SK-N-SH (cell line): ENCODE data around the gene RASSF8. TPM values are rescaled to one million over a fixed set of nuclear protein-coding genes. Genes with fewer than 3 reads are reported as not detected.

Experiments
- CTCF ChIA-PET: fragments of 300-600, 350-600 bp; formaldehyde crosslinking; extraction: SDS; loops from one replicate; lab custom pipeline; 2021; lab: Yijun Ruan, JAX
- POLR2A ChIA-PET: fragments of 350-600 bp; sonication (Branson Sonifier 250); formaldehyde crosslinking; extraction: SDS; loops from one replicate; lab custom pipeline; 2020; ENCODE audit warnings: antibody characterized with exemption, inconsistent platforms; lab: Yijun Ruan, JAX
- DNase-seq: peaks from one replicate; pipeline ENCODE4 v3.0.0; 2012
- H2AFZ ChIP-seq: fragments of 200-600 bp; sonication (generic); 2 replicates; pipeline ENCODE4 v1.8.1; 2016; ENCODE audit warnings: antibody characterized with exemption, mild to moderate bottlenecking, low read depth
- H3F3A ChIP-seq: fragments of 200-600 bp; sonication (generic); replicated peaks from 2 replicates; pipeline ENCODE3; 2016; ENCODE audit warnings: antibody characterized with exemption, mild to moderate bottlenecking; ENCODE audit not compliant: insufficient read depth
- H3K27ac ChIP-seq, 2 experiments: fragments of 200-500 bp in 1 of 2; fragments of 200-600 bp in 1 of 2; sonication (Bioruptor generic) in 1 of 2; sonication (generic), shearing (Covaris generic) in 1 of 2; 2 replicates each; pipeline versions ENCODE4 v1.5.1 to v1.6.1; 2014 to 2016; ENCODE audit warnings: low read depth in 2 of 2, inconsistent platforms in 1 of 2, low read length in 1 of 2, mild to moderate bottlenecking in 1 of 2, mixed read lengths in 1 of 2
- H3K27me3 ChIP-seq: fragments of 200-600 bp; sonication (generic), shearing (Covaris generic); 2 replicates; pipeline ENCODE4 v1.6.1; 2016; ENCODE audit warnings: mixed run types; ENCODE audit not compliant: insufficient read depth
- H3K36me3 ChIP-seq, 2 experiments: fragments of 200-500 bp in 1 of 2; fragments of 200-600 bp in 1 of 2; sonication (Bioruptor generic) in 1 of 2; sonication (generic) in 1 of 2; replicated peaks in 1 of 2; 2 replicates each; pipeline versions ENCODE3 to v1.5.1; 2014 to 2016; ENCODE audit warnings: low read length in 1 of 2, mild to moderate bottlenecking in 1 of 2; ENCODE audit not compliant: insufficient read depth in 2 of 2, control insufficient read depth in 1 of 2
- H3K4me1 ChIP-seq, 2 experiments: fragments of 200-500 bp in 1 of 2; fragments of 200-600 bp in 1 of 2; sonication (Bioruptor generic) in 1 of 2; sonication (generic), shearing (Covaris generic) in 1 of 2; 2 replicates each; pipeline versions ENCODE4 v1.5.1 to v1.6.1; 2014 to 2016; ENCODE audit warnings: low read depth in 1 of 2, low read length in 1 of 2, mixed run types in 1 of 2; ENCODE audit not compliant: insufficient read depth in 2 of 2, control insufficient read depth in 1 of 2
- H3K4me2 ChIP-seq: fragments of 200-600 bp; sonication (generic), shearing (Covaris generic); 2 replicates; pipeline ENCODE4 v1.6.1; 2017; ENCODE audit warnings: mixed run types
- H3K4me3 ChIP-seq, 2 experiments: fragments of 200-500 bp in 1 of 2; fragments of 200-600 bp in 1 of 2; sonication (Bioruptor generic) in 1 of 2; sonication (generic), shearing (Covaris generic) in 1 of 2; 2 replicates each; pipeline versions ENCODE4 v1.5.1 to v1.8.1; 2014 to 2016; ENCODE audit warnings: low read depth in 2 of 2, inconsistent platforms in 1 of 2, low read length in 1 of 2, mild to moderate bottlenecking in 1 of 2, mixed read lengths in 1 of 2, moderate library complexity in 1 of 2
- H3K79me2 ChIP-seq: fragments of 200-600 bp; sonication (generic); 2 replicates; pipeline ENCODE4 v1.8.1; 2017; ENCODE audit warnings: mild to moderate bottlenecking; ENCODE audit not compliant: insufficient read depth
- H3K9ac ChIP-seq: fragments of 200-600 bp; sonication (generic); 2 replicates; pipeline ENCODE4 v1.6.1; 2017; ENCODE audit warnings: mixed run types
- H3K9me2 ChIP-seq: fragments of 200-600 bp; sonication (generic); 2 replicates; pipeline ENCODE4 v1.6.1; 2017; ENCODE audit warnings: mixed run types
- H3K9me3 ChIP-seq: fragments of 200-600 bp; sonication (generic); 2 replicates; pipeline ENCODE4 v1.6.1; 2017; ENCODE audit warnings: mixed run types, mild to moderate bottlenecking, moderate library complexity
- H4K20me1 ChIP-seq: fragments of 200-600 bp; sonication (generic); 2 replicates; pipeline ENCODE4 v1.6.1; 2017; ENCODE audit warnings: mild to moderate bottlenecking, mixed run types; ENCODE audit not compliant: insufficient read depth
- CTCF ChIP-seq: fragments of 200-600 bp; sonication (generic); IDR thresholded peaks from 2 replicates; pipeline ENCODE4 v1.6.1; 2017; ENCODE audit warnings: antibody characterized with exemption, mild to moderate bottlenecking, moderate library complexity
- IRF3 ChIP-seq: fragments of 150-350 bp; IDR thresholded peaks from 2 replicates; pipeline ENCODE4 v1.6.1; 2016; ENCODE audit warnings: mild to moderate bottlenecking, low read depth, low read length
- MXI1 ChIP-seq: IDR thresholded peaks from 2 replicates; pipeline ENCODE4 v1.6.1; 2012; ENCODE audit warnings: mild to moderate bottlenecking, low read depth, low read length, improper control_type of control experiment
- PBX3 ChIP-seq: IDR thresholded peaks from 2 replicates; pipeline ENCODE4; 2012
- RAD21 ChIP-seq: IDR thresholded peaks from 2 replicates; pipeline ENCODE4 v1.6.1; 2012; ENCODE audit warnings: mild to moderate bottlenecking, low read length
- REST ChIP-seq: IDR thresholded peaks from 2 replicates; pipeline ENCODE4 v1.6.1; 2012; ENCODE audit warnings: mild to moderate bottlenecking, low read depth, low read length, moderate library complexity
- RFX5 ChIP-seq: IDR thresholded peaks from 2 replicates; pipeline ENCODE4 v1.6.1; 2012; ENCODE audit warnings: mild to moderate bottlenecking, improper control_type of control experiment, low read length
- SMC3 ChIP-seq: IDR thresholded peaks from 2 replicates; pipeline ENCODE4 v1.6.1; 2012; ENCODE audit warnings: low read depth, low read length, improper control_type of control experiment
- USF1 ChIP-seq: IDR thresholded peaks from 2 replicates; pipeline ENCODE4 v1.4.0; 2012; ENCODE audit warnings: low read depth, borderline replicate concordance
- USF2 ChIP-seq: fragments of 150-350 bp; IDR thresholded peaks from 2 replicates; pipeline ENCODE4 v1.6.1; 2017; ENCODE audit warnings: antibody characterized with exemption, low read length, low read depth, borderline replicate concordance
- ZBTB33 ChIP-seq: IDR thresholded peaks from 2 replicates; pipeline ENCODE4 v1.4.0; 2012; ENCODE audit warnings: low read depth, borderline replicate concordance
- WGBS: methylation state at CpG from one replicate; pipeline ENCODE4 v1.1.6; 2017; ENCODE audit warnings: low lambda C conversion rate; 5-methylcytosine and 5-hydroxymethylcytosine counted together
- polyA plus RNA-seq, 3 experiments: library from polyadenylated mRNA; depleted of rRNA; stranded (reverse); fragments of >200 nt; gene quantifications; 2 replicates each; pipeline ENCODE4 v1.2.3, GENCODE V29; 2012

Gene RASSF8
- polyA plus RNA-seq, 1 of the 3 experiments (the other 2 are of a cell fraction) = 15.3 TPM

GRCh38 chr12:25959071-25959961 is 834 bp downstream of the RASSF8 start (continued):
- TF ChIP-seq ZBTB33 = no peak
- TF ChIP-seq IRF3 = no peak
- TF ChIP-seq USF2 = no peak
- 0 out of 2 replicates have a peak, but pooled peaks have one; percentile 14 for TF ChIP-seq MXI1
- TF ChIP-seq USF1 = no peak
- TF ChIP-seq SMC3 = peak; percentile 38
- TF ChIP-seq PBX3 = no peak

GRCh38 chr12:25960143-25960542 is 1.7 kb downstream of the RASSF8 start:
- Histone ChIP-seq H3K27ac (peak overlapping the region; percentile 92 to 95), H3K4me1 (peaks cover 0 to 28% of the 10 kb centered on the region in 2 experiments; a peak in 2 of 4 replicates), H4K20me1 (peaks cover 48% of the 10 kb centered on the region), H3K9me2 (no peaks in the 10 kb centered on the region)
- CTCF ChIA-PET = interaction anchor here (0.6 to 3.4 kb wide), 27 partner anchors 8 to 527 kb away, joined by 3 to 19 read pairs (median 4); no protein-coding TSS in a partner anchor
- TF ChIP-seq IRF3 (no peak), RFX5 (0 out of 2 replicates have a peak, but pooled peaks have one; percentile 29), RAD21 (peak; percentile 62), SMC3 (peak; percentile 37), CTCF (peak; percentile 49), REST (no peak)
- TF ChIP-seq, all 33 proteins: peak for 4
- peak overlapping the region; percentile 74 for H3K4me2 ChIP-seq
- no peaks in the 10 kb centered on the region for H3K9me3 ChIP-seq
- POLR2A ChIA-PET = interaction anchor here (0.6 kb wide), 1 partner anchor 678 kb away, joined by 3 read pairs; no protein-coding TSS in a partner anchor
- H2AFZ ChIP-seq = no peak overlapping the region
- H3K9ac ChIP-seq = peak overlapping the region; percentile 96
- H3K79me2 ChIP-seq = peaks cover 62% of the 10 kb centered on the region
- no peaks in the 10 kb centered on the region for H3K27me3 ChIP-seq
- peak; percentile 55 for DNase-seq
- 6% methylated on average over 5 of the region's 5 CpGs for WGBS
- peaks cover 5 to 9% of the 10 kb centered on the region in 2 experiments for H3K36me3 ChIP-seq
- H3F3A ChIP-seq = peaks cover 14% of the 10 kb centered on the region
- H3K4me3 ChIP-seq = peak overlapping the region; percentile 86 to 92
